Activated naive CD8-positive, alpha-beta T cell treated with anti-CD3 and anti-CD28 coated beads, Interleukin-2, amount 50 U/mL, for 16 hours (primary cell): ENCODE measurements around the gene IMPA2.
"Not testable (repeated sequence)": the region's sequence is repeated elsewhere in the genome, so short reads cannot be mapped to it uniquely, and the experiment has no call there.

ENCODE experiments used
- DNase-seq: peaks from one replicate; pipeline ENCODE4 v3.0.0-alpha.2; 2020; ENCODE audit warnings: low read depth, low spot score

Gene IMPA2

DNA sequence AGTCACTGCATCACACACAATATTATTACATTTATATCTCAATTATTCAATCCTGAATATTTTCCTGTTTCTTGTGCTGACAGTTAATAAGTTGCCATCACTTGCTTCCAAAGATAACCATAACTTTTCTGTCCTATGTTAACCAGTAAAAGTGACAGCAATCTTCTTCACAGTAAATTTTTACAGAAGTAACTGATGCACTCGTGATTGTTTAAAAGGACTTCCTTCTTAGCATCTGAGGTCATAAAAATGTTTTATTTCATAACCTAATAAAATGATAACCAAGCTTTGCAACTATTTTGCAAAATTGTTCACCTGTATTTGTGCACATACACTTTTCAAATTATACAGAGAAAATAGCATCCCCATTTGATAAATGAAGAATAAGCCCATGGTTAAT lies 91.7 kb downstream of the IMPA2 start:
- DNase-seq = no peak

DNA sequence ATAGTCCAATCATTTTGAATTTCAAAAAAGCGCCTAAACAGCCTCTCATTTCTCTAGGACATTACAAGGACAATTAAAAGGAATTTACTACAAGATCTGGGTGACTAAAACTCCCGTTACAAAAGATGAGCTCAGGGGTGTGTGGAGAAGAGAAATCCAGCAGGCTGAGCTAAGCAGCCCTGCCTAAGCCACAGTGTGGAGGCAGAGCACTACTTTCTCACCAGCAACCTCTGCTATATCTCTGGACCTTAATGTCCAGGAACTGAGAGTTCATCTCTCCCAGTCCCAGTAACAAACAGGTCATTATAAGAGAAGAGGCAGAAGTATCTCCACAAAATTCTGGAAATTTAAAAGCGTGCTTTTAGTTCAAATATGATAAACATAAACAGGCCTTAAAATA lies 93.4 kb downstream of the IMPA2 start:
- DNase-seq = no peak

DNA sequence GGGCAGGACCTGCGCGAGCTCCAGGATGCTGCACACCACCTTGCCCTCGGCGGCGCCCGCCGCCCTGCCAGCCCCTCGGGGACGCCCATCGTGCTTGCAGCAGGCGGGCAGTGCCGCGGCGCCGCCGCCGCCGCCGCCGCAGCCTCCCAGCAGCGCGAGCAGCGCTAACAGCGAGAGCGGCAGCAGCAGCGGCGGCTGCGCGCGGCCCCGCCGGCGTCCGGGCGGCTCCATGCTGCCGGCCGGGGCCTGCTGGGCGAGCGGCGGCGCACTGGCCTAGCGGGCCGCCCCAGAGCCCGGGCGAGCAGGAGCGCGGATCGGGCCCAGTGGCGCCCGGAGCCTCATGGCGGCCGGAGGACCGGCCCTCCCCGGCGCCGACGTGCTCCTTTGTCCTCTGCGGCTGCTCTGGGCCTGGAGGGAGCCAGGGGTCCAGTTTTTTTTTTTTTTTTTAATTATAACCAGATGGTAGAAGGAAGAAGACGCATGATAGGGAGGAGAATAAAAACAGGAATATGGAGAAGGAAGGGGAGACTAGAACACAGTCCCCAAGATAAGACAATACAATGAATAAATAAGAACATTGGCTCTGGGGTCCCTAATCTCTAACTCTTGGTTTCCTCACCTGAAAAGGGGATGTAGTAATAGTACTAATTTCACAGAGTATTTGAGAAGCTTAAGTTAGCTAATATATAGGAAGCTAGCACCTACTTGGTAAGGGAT lies 95.3 kb downstream of the IMPA2 start:
- DNase-seq = no peak

GRCh38 chr18:12077994-12078393 lies 96.7 kb downstream of the IMPA2 start:
- not testable (repeated sequence) for DNase-seq

DNA sequence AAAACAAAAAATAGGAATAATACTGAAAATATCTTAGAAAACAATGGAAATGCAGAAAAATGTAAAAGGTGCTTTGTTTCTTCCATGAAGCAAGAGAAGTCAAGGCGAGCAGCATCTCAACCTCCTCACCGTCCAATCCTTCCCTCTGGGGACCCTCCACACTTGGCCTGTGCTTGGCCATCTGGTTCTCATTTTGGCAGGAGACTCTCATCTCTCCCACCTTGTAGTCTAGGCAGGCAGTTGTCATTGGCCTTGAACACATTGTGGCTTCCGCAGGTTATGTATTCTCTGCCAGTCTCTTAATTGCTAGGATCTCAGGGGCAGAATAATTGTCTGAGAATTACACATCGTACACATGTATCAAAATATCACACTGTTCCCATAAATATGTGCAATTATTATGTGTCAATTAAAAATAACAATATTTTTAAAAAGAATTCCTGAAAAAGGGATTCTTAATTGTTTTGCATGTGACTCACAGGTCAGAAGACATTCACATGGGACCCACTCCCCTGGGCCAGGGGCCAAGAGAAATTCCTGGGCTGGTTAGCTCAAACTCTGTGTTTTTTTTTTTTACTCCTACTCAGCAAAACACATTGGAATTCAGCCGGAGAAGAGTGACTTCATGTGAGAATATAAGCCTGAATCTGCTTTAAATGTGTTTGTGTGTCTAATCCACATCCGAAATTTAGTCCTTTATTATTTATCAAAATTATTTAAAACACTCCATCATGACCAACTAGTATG lies 98.4 kb downstream of the IMPA2 start:
- no peak for DNase-seq
